Colonic mucosa (tissue), 4 donors: ENCODE results near the gene SLC2A2. TPM values are rescaled to one million over a fixed set of nuclear protein-coding genes. Genes with fewer than 3 reads are reported as not detected.
A peak's percentile ranks its signal among the peaks of the same experiment; 100 is the strongest.

Experiments used
- DNase-seq: peaks from one replicate; pipeline ENCODE4 v3.0.0-alpha.2; 2020
- H3K27ac ChIP-seq: fragments of 200-600 bp; one replicate; pipeline ENCODE4 v1.8.0; 2021
- H3K27me3 ChIP-seq: fragments of 200-600 bp; one replicate; pipeline ENCODE4 v1.8.0; 2021
- H3K36me3 ChIP-seq: fragments of 200-600 bp; one replicate; pipeline ENCODE4 v1.8.0; 2021
- H3K4me1 ChIP-seq: fragments of 200-600 bp; one replicate; pipeline ENCODE4 v1.8.0; 2021; ENCODE audit warnings: mild to moderate bottlenecking
- H3K4me3 ChIP-seq: fragments of 200-600 bp; one replicate; pipeline ENCODE4 v1.8.0; 2021
- H3K9ac ChIP-seq, 2 donors: one replicate each; pipeline ENCODE4 v1.7.0; 2013; ENCODE audit warnings: control low read depth in 2 of 2, low read depth in 2 of 2, low read length in 2 of 2
- H3K9me3 ChIP-seq: fragments of 200-600 bp; one replicate; pipeline ENCODE4 v1.8.0; 2021
- CTCF ChIP-seq: fragments of 200-600 bp; IDR thresholded peaks from one replicate; pipeline ENCODE4 v1.8.0; 2022; ENCODE audit warnings: antibody characterized with exemption, mild to moderate bottlenecking
- intact Hi-C: fragments of 100-400 bp; cut with DNase I; formaldehyde crosslinking; loops from one replicate; pipeline ENCODE4 v1.14.1; 2022
- total RNA-seq, 2 donors: library from RNA; stranded (reverse); fragmentation: NEBNext Ultra II Directional in 1 of 2; extraction: Animal tissue kit (Norgen Biotek cat#: 25700) in 1 of 2; gene quantifications; one replicate each; pipeline ENCODE4 v1.2.1, GENCODE V29; 2021
- donor health status: healthy.
- donor health status: DM: no; HTN: no; CAD: no.
- donor health status: DM: no; HTN: no; CAD: no.

The SLC2A2 gene
- total RNA-seq, 2 donors from 2014 or later = 0.08 to 0.27 TPM

DNA sequence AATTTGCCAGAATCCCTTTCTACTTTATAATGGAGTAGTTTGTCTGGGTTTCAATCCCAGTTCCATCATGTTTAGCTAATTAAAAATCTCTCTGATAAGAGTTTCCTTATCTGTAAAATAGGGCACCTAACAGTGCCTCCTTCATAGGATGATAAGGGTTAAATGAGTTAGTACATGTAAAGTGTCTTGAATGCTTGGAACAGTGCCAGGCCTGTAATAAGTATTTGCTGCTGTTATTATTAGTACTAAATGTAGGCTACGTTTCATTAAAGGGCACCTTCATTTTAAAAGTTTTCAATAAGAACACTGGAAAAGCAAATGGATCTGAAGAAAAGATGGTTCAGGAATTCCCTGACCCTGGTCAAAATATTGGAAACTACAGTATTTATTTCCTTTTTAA is 11.8 kb upstream of the SLC2A2 start:
- Histone ChIP-seq H3K4me3 (no peak overlapping the region), H3K27ac (no peak overlapping the region), H3K4me1 (no peaks in the 10 kb centered on the region), H3K27me3 (no peaks in the 10 kb centered on the region), H3K9me3 (no peaks in the 10 kb centered on the region), H3K36me3 (no peaks in the 10 kb centered on the region), H3K9ac (no peak overlapping the region)
- intact Hi-C loops = no loop called here
- no peak for DNase-seq
- no peak for TF ChIP-seq CTCF

- DNase-seq = no peak
- H3K36me3 ChIP-seq = no peaks in the 10 kb centered on the region
- no peaks in the 10 kb centered on the region for H3K27me3 ChIP-seq
- intact Hi-C loops = no loop called here
- H3K9me3 ChIP-seq = no peaks in the 10 kb centered on the region
- H3K4me3 ChIP-seq = no peak overlapping the region
- H3K9ac ChIP-seq = peak overlapping the region in 1 of 2 donors; percentile 28
- no peak overlapping the region for H3K27ac ChIP-seq
- H3K4me1 ChIP-seq = no peaks in the 10 kb centered on the region
- TF ChIP-seq CTCF = no peak
These were observed 2.3 kb upstream of the SLC2A2 start for GRCh38 chr3:171028779-171029232.

- peak; percentile 31 for DNase-seq
- no peaks in the 10 kb centered on the region for H3K36me3 ChIP-seq
- TF ChIP-seq CTCF = no peak
- peak overlapping the region in 1 of 2 donors; percentile 28 for H3K9ac ChIP-seq
- intact Hi-C loops = no loop called here
- H3K27ac ChIP-seq = no peak overlapping the region
- H3K27me3 ChIP-seq = no peaks in the 10 kb centered on the region
- peak overlapping the region; percentile 4 for H3K4me3 ChIP-seq
- no peaks in the 10 kb centered on the region for H3K9me3 ChIP-seq
- no peaks in the 10 kb centered on the region for H3K4me1 ChIP-seq
These were observed 1.7 kb upstream of the SLC2A2 start for GRCh38 chr3:171028025-171028778.

DNA sequence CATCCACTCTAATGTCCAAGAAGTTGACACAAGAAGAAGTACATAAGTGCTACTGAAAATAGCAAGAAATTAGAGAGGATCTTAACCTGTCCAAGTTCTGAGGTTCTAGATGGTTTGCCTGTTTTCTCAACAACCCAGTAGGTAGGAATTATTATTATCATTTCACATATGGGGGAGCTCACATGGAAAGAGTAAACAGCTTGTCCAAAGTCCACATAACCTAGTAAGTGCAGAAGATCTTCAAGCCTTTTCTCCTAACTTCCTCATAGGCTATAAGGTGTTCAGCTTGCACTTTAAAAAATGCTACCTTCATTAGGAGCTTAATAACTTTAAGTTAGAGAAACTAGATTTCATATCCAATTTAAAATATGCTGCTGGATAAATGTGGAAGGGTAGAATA is 3.0 kb downstream of the SLC2A2 start:
- H3K27ac ChIP-seq = no peak overlapping the region
- H3K9me3 ChIP-seq = no peaks in the 10 kb centered on the region
- no peak for DNase-seq
- H3K27me3 ChIP-seq = no peaks in the 10 kb centered on the region
- H3K9ac ChIP-seq = no peak overlapping the region
- TF ChIP-seq CTCF = no peak
- no peaks in the 10 kb centered on the region for H3K4me1 ChIP-seq
- intact Hi-C loops = no loop called here
- H3K36me3 ChIP-seq = no peaks in the 10 kb centered on the region
- no peak overlapping the region for H3K4me3 ChIP-seq

GRCh38 chr3:171021377-171021776 is 5.1 kb downstream of the SLC2A2 start:
- Histone ChIP-seq H3K9me3 (no peaks in the 10 kb centered on the region), H3K4me1 (no peaks in the 10 kb centered on the region), H3K9ac (no peak overlapping the region), H3K27me3 (no peaks in the 10 kb centered on the region), H3K27ac (no peak overlapping the region), H3K36me3 (no peaks in the 10 kb centered on the region), H3K4me3 (no peak overlapping the region)
- DNase-seq = no peak
- intact Hi-C loops = no loop called here
- no peak for TF ChIP-seq CTCF
